ENCODE measurements around the gene MB. TPM values are rescaled to one million over a fixed set of nuclear protein-coding genes. Genes with fewer than 3 reads are reported as not detected.

Gene MB
- total RNA-seq, 1 donor from 2014 or later: not detected

DNA sequence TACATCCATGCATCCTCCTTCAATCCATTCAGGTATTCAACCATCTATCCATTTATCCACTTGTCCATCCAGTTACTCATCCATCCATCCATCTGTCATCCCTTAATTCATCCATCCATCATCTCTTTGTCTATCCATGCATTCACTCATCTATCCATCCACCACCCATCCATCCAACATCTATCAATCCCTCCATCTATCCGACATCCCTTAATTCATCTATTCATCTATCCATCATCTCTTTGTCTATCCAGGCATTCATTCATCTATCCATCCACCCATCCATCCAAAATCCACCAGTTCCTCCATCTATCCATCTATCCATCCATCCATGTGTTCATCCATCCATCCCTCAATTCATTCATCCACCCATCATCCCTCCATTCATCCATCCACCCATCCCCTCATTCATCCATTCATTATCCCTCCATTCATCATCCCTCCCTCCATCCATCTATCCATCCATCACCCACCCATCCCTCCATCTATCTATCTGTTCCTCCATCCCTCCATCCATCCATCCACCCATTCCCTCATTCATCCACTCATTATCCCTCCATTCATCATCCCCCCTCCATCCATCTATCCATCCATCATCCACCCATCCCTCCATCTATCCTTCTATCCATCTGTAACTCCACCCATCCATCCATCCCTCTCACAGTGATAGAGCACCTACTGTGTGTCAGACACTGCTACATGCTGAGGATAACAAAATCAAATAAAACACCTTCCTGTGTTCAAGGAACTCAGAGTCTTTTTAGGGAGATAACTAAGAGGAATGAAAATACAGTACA is 1.5 kb upstream of the MB start:
- no peak for DNase-seq (ENCODE audit: low read depth, low spot score)

- no peak for DNase-seq (ENCODE audit: low read depth, low spot score)
Measured at GRCh38 chr22:35616043-35616442, 1.1 kb downstream of the MB start.

DNA sequence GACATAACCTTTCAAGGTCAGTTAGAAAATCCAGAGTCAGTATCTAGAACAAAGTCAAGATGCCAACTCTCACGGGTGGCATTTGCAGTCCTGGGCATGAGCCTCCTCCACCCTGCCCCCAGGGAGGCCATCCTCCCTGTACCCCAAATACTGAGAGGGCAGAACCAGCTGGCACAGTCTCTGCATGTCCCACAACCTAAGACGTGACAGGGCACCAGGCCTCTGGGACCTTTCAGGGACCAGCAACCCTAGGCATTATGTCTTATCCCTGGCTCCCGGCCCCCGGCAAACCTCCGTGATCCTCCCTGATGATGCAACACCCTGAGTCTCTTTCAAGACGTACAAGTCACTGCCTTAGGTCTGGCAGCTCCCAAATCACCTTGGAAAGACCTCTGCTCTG is 2.0 kb downstream of the MB start:
- DNase-seq (ENCODE audit: low read depth, low spot score): no peak

DNA sequence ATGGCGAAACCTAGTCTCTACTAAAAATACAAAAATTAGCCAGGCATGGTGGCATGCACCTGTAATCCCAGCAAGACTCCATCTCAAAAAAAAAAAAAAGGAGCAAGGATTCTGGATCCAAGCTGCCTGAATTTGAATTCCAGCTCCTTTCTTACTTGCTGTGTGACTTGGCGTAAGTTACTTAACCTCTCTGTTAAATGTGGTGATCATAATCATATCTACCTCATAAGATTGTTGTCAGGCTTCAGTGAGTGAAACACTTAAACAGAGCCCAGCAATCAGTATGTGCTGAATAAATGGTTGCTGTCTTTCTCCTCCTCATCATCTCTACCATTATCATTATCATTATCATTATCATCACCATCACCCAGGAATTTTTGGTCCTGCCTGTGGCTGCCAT is 2.7 kb downstream of the MB start:
- DNase-seq (ENCODE audit: low read depth, low spot score): no peak

DNA sequence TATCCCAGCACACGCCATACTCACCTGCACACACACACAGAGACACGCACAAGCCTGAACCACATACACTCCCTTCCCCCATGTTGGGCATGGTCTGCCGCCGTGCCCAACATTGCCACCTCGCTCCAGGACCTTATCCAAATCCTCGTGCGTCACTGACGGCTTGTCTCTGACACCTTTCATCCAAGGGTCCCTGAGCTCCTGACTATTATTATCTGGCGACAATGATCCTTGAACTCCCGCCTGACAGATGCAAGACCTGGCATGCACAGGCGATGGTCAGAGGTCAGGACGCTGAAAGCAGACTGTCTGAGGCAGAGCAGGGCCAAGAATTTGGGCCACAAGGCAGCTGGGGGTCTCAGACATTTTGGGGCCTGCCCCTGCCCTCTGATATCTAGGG is 4.2 kb downstream of the MB start:
- DNase-seq (ENCODE audit: low read depth, low spot score): no peak

GRCh38 chr22:35611891-35612576 is 5.1 kb downstream of the MB start:
- DNase-seq (ENCODE audit: low read depth, low spot score): no peak

GRCh38 chr22:35611200-35611890 is 5.8 kb downstream of the MB start:
- DNase-seq (ENCODE audit: low read depth, low spot score): no peak

DNA sequence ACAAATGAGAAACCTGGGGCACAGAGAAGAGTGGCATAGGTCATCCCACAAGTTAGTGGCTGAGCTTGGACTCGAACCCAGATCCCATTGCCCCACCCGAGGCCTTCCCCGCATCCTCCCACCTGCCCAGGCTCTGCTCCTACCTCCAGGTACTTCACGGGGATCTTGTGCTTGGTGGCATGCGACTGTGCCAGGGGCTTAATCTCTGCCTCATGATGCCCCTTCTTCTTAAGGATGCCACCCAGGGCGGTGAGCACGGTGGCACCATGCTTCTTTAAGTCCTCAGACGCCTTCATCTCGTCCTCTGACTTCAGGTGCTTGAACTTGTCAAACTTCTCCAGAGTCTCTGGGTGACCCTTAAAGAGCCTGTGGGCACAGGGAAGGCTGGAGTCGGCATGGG is 6.4 kb downstream of the MB start:
- DNase-seq (ENCODE audit: low read depth, low spot score): no peak

DNA sequence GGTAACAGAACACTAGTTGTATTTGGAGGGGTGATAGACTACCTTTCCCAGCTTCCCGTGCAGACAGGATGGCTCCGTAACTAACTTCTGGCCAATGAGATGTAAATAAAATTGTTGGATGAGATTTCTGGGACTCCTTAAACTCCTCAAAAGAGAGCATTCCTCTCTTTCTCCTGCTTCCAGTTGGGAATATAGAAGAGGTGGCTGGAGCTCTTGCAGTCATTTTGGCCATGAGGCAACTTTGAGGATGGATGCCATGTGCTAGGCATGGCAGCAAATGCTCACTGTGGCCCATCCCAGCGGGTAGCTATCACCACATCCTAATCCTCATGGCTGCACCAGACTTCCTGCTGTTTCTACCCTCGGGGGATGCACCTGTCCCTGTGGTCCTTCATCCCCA is 7.4 kb downstream of the MB start:
- no peak for DNase-seq (ENCODE audit: low read depth, low spot score)

DNA sequence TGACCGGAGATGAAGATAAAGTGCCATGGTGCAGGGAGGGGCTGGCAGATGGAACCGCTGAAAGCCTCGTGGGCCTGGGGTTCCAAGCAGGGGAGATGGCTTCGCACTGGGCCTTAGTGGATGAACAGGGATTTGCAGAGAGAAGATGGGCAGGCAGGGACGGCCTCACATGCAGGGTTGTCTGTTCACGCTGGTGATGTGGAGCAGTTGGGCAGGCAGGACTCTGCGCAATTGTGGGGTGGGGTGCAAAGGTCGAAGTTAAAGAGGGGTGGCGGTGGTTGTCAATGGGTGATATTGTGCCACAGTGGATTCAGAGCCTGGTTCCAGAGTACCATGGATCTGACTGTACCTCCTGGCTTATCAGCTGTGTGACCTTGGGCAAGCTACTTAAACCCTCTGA is 7.9 kb downstream of the MB start:
- no peak for DNase-seq (ENCODE audit: low read depth, low spot score)

GRCh38 chr22:35608088-35608487 is 9.0 kb downstream of the MB start:
- DNase-seq (ENCODE audit: low read depth, low spot score): no peak

DNA sequence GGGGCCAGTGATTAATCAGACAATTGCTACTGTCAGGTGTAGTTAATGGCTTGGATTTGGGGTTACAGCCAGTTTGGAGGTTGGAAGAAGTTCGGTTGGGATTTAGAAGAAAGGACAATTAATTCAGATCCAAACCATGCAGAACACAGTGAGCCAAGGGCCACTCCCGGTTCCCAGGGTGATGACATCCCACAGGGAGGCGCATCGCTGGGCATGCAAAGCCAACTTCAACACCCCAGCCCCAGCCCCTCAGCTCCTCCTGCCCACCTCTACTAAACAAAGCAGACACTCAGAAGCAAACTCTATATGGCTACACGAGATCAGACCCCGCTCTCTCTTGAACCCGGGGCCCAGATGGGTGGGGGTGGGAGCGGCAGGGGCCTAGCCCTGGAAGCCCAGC is 10.2 kb downstream of the MB start:
- no peak for DNase-seq (ENCODE audit: low read depth, low spot score)

GRCh38 chr22:35605851-35606481 is 11.2 kb downstream of the MB start:
- no peak for DNase-seq (ENCODE audit: low read depth, low spot score)

DNA sequence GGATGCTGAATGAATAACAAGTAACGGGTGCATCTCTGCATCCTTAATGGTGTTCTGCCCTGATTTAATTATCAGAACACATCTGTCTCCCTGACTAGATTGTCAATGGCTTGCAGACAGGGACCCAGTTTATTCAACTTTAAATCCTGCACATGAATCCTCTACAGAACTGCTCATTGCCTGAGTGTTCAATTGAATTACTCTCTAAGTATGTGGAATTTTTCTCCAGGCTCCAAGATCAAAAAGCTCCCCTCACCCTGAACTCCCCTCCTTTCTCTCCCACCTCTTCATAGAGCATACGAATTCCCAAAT is 11.8 kb downstream of the MB start:
- no peak for DNase-seq (ENCODE audit: low read depth, low spot score)

- DNase-seq (ENCODE audit: low read depth, low spot score): no peak
Measured at GRCh38 chr22:35604621-35605368, 12.3 kb downstream of the MB start.

- DNase-seq (ENCODE audit: low read depth, low spot score): no peak
Measured at GRCh38 chr22:35601743-35602615, 15.2 kb downstream of the MB start.

GRCh38 chr22:35601013-35601580 is 16.0 kb downstream of the MB start:
- no peak for DNase-seq (ENCODE audit: low read depth, low spot score)

GRCh38 chr22:35600476-35600875 is 16.7 kb downstream of the MB start:
- DNase-seq (ENCODE audit: low read depth, low spot score): no peak

GRCh38 chr22:35599364-35599763 is 17.8 kb downstream of the MB start:
- DNase-seq (ENCODE audit: low read depth, low spot score): no peak

DNA sequence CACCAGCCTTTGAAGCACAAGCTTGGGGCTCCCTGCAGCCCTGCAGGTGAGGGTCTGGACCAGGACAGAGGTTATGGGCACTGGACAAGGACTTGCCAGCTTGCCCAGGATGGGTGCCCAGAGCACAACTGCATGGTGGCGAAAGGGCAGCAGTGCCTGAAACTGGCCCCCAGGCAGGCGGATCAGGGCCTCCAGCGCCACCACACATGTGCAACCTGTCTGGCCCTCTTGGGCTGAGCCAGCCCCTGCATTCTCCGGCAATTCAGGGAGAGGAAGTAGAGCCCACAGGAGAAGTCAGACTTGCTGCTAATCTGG is 18.8 kb downstream of the MB start:
- no peak for DNase-seq (ENCODE audit: low read depth, low spot score)

Data from pulmonary artery endothelial cell (primary cell).